Large intestine (tissue), 3 donors: ENCODE measurements around the gene TMEM17. TPM values are rescaled to one million over a fixed set of nuclear protein-coding genes. Genes with fewer than 3 reads are reported as not detected.
"Not testable (repeated sequence)": the region's sequence is repeated elsewhere in the genome, so short reads cannot be mapped to it uniquely, and the experiment has no call there.

Source experiments
- DNase-seq, 2 donors: peaks; one replicate each; pipeline versions ENCODE4 v3.0.0 to v3.0.0-alpha.2; 2013
- H3K27ac ChIP-seq: one replicate; pipeline ENCODE4 v1.5.1; 2013; ENCODE audit warnings: low read length
- H3K27me3 ChIP-seq: 2 replicates; pipeline ENCODE4 v1.6.1; 2013; ENCODE audit warnings: low read length; ENCODE audit not compliant: control insufficient read depth, insufficient read depth
- H3K36me3 ChIP-seq: 2 replicates; pipeline ENCODE4 v1.6.1; 2013; ENCODE audit warnings: low read length; ENCODE audit not compliant: control insufficient read depth, insufficient read depth
- H3K4me1 ChIP-seq: one replicate; pipeline ENCODE4 v1.6.1; 2013; ENCODE audit warnings: low read length; ENCODE audit not compliant: control insufficient read depth, insufficient read depth
- H3K4me3 ChIP-seq: one replicate; pipeline ENCODE4 v1.5.1; 2013; ENCODE audit warnings: low read length
- H3K9me3 ChIP-seq: one replicate; pipeline ENCODE4 v1.6.1; 2013; ENCODE audit warnings: mild to moderate bottlenecking, low read depth, low read length, moderate library complexity; ENCODE audit not compliant: control insufficient read depth
- WGBS: methylation state at CpG from one replicate; pipeline ENCODE4 v1.1.5; 2013; ENCODE audit warnings: low lambda C conversion rate; ENCODE audit not compliant: insufficient coverage; 5-methylcytosine and 5-hydroxymethylcytosine counted together
- polyA plus RNA-seq: library from polyadenylated mRNA; unstranded; fragments of 120-200 nt; gene quantifications from one replicate; pipeline ENCODE4 v1.2.1, GENCODE V29; 2013

TMEM17 gene
- polyA plus RNA-seq, 1 donor, result 4.2 TPM

- Histone ChIP-seq H3K36me3 (no peaks in the 10 kb centered on the region), H3K27me3 (no peaks in the 10 kb centered on the region), H3K27ac (no peak overlapping the region), H3K4me3 (no peak overlapping the region), H3K4me1 (peaks cover 37% of the 10 kb centered on the region), H3K9me3 (no peaks in the 10 kb centered on the region)
- no CpG with 5 or more reads among the region's 7 CpGs for WGBS
- DNase-seq, result peak; percentile 31 to 53
Observed at GRCh38 chr2:62536873-62537547, 31.0 kb upstream of the TMEM17 start.

- not testable (repeated sequence) for H3K9me3 ChIP-seq, H3K4me3 ChIP-seq, H3K27ac ChIP-seq, H3K27me3 ChIP-seq, H3K36me3 ChIP-seq, DNase-seq
- peaks cover 25% of the 10 kb centered on the region for H3K4me1 ChIP-seq
- WGBS, result no CpG with 5 or more reads among the region's 3 CpGs
Observed at GRCh38 chr2:62535521-62535920, 29.5 kb upstream of the TMEM17 start.

GRCh38 chr2:62531594-62531993, 25.6 kb upstream of the TMEM17 start:
- no peak for DNase-seq
- H3K27me3 ChIP-seq, result no peaks in the 10 kb centered on the region
- WGBS, result no CpG with 5 or more reads among the region's 7 CpGs
- H3K4me3 ChIP-seq, result no peak overlapping the region
- H3K9me3 ChIP-seq, result no peaks in the 10 kb centered on the region
- no peaks in the 10 kb centered on the region for H3K4me1 ChIP-seq
- no peaks in the 10 kb centered on the region for H3K36me3 ChIP-seq
- H3K27ac ChIP-seq, result no peak overlapping the region

GRCh38 chr2:62529758-62530157, 23.8 kb upstream of the TMEM17 start:
- Histone ChIP-seq H3K27ac (no peak overlapping the region), H3K4me3 (no peak overlapping the region), H3K4me1 (peaks cover 7% of the 10 kb centered on the region), H3K36me3 (no peaks in the 10 kb centered on the region), H3K9me3 (no peaks in the 10 kb centered on the region), H3K27me3 (no peaks in the 10 kb centered on the region)
- DNase-seq, result no peak

- Histone ChIP-seq H3K4me3 (no peak overlapping the region), H3K9me3 (no peaks in the 10 kb centered on the region), H3K36me3 (no peaks in the 10 kb centered on the region), H3K27ac (no peak overlapping the region), H3K27me3 (no peaks in the 10 kb centered on the region), H3K4me1 (peaks cover 7% of the 10 kb centered on the region)
- no peak for DNase-seq
- 0% methylated on average over 1 of the region's 3 CpGs for WGBS
Observed at GRCh38 chr2:62527478-62528210, 21.6 kb upstream of the TMEM17 start.

GRCh38 chr2:62526531-62527381, 20.8 kb upstream of the TMEM17 start:
- H3K4me1 ChIP-seq, result peaks cover 7% of the 10 kb centered on the region
- no peaks in the 10 kb centered on the region for H3K27me3 ChIP-seq
- H3K9me3 ChIP-seq, result no peaks in the 10 kb centered on the region
- 28% methylated on average over 3 of the region's 10 CpGs for WGBS
- H3K27ac ChIP-seq, result no peak overlapping the region
- no peak for DNase-seq
- H3K4me3 ChIP-seq, result no peak overlapping the region
- H3K36me3 ChIP-seq, result no peaks in the 10 kb centered on the region

GRCh38 chr2:62525549-62526269, 19.7 kb upstream of the TMEM17 start:
- peak in 1 of 2 donors; percentile 20 for DNase-seq
- H3K4me3 ChIP-seq, result no peak overlapping the region
- H3K4me1 ChIP-seq, result peaks cover 7% of the 10 kb centered on the region
- H3K36me3 ChIP-seq, result no peaks in the 10 kb centered on the region
- no peaks in the 10 kb centered on the region for H3K9me3 ChIP-seq
- no peak overlapping the region for H3K27ac ChIP-seq
- no peaks in the 10 kb centered on the region for H3K27me3 ChIP-seq

GRCh38 chr2:62524293-62524941, 18.4 kb upstream of the TMEM17 start:
- no peaks in the 10 kb centered on the region for H3K36me3 ChIP-seq
- DNase-seq, result no peak
- no CpG with 5 or more reads among the region's 5 CpGs for WGBS
- H3K27ac ChIP-seq, result no peak overlapping the region
- H3K4me1 ChIP-seq, result peaks cover 7% of the 10 kb centered on the region
- H3K9me3 ChIP-seq, result no peaks in the 10 kb centered on the region
- no peaks in the 10 kb centered on the region for H3K27me3 ChIP-seq
- H3K4me3 ChIP-seq, result no peak overlapping the region

GRCh38 chr2:62521061-62521460, 15.1 kb upstream of the TMEM17 start:
- H3K4me1 ChIP-seq, H3K27me3 ChIP-seq, DNase-seq, H3K9me3 ChIP-seq, H3K27ac ChIP-seq, H3K4me3 ChIP-seq, H3K36me3 ChIP-seq: not testable (repeated sequence)
- WGBS, result no CpG with 5 or more reads among the region's 14 CpGs

- DNase-seq, result peak; percentile 42 to 71
- no peaks in the 10 kb centered on the region for H3K27me3 ChIP-seq
- no peaks in the 10 kb centered on the region for H3K9me3 ChIP-seq
- H3K4me1 ChIP-seq, result no peaks in the 10 kb centered on the region
- no peaks in the 10 kb centered on the region for H3K36me3 ChIP-seq
- no CpG with 5 or more reads among the region's 4 CpGs for WGBS
- no peak overlapping the region for H3K4me3 ChIP-seq
- peak overlapping the region; percentile 2 for H3K27ac ChIP-seq
Observed at GRCh38 chr2:62512384-62512783, 6.4 kb upstream of the TMEM17 start.
